Fibroblast of peridontal ligament (primary cell): ENCODE measurements around the gene LRRC75B.
"Not testable (repeated sequence)": the region's sequence is repeated elsewhere in the genome, so short reads cannot be mapped to it uniquely, and the experiment has no call there.

Experiments
- DNase-seq: peaks from one replicate; pipeline ENCODE4 v3.0.0-alpha.2; 2010; ENCODE audit errors: extremely low read depth

LRRC75B gene, protein sequence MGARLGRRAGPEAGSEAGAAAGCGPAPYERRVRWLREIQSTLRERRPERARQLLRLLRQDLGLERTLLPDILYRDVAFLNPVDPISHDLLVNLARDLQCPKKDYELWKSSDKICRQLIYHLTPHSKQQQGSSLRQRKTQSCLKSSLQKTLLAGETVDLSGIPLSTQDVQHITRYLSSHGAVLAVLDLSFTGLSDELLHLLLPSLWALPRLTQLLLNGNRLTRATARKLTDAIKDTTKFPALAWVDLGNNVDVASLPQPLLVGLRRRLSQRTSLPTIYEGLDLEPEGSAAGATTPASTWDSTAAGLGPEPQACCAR

DNA sequence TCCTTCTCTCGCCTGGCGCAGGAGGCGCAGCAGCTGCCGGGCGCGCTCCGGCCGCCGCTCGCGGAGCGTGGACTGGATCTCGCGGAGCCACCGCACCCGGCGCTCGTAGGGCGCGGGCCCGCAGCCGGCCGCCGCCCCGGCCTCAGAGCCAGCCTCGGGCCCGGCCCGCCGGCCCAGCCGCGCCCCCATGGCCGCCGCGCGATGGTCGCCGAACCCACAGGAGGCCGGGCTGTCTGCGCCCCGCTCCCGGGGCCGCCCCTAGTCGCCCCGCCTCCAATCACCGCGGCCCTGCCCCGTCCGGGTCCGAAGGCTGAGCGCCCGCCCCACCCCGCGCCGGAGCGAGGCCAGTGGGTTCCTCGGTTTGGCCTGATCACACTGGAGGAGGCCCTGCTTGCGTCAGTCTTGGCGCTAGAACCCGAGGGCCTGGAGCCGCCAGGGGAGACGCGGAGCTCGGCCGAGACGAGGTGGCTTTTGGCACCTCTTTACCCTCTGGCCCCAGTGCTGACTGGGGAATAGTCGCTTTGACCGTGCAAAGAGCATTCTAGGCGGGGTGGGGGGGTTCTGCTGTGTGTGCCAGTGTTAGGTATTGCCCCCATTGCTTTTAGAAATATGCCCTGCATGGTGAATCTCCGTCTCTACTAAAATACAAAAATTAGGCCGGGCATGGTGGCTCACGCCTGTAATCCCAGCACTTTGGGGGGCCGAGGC is at the start of gene LRRC75B:
Gene LRRC75B (minus strand): TSS at position 223 of the 708 bp plus-strand sequence. CDS start 34 bp downstream, at position 189.
- peak; percentile 84 for DNase-seq

DNA sequence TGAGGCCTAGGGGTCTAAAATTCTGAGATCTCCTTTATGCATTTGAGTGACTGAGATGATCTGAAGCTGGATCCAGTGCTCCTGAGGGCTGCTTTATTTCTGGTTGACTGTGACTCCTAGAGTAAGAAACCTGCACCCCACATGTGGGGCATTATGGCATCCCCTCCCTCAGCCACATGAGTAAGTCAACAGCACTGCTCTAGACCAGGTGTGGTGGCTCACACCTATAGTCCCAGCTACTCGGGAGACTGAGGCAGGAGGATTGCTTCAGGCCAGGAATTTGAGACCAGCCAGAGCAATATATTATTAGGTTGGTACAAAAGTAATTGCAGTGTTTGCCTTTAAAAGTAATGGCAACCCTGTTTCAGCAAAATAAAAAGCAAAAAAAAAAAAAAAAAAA is 49.4 kb upstream of the LRRC75B start:
- DNase-seq: not testable (repeated sequence)

DNA sequence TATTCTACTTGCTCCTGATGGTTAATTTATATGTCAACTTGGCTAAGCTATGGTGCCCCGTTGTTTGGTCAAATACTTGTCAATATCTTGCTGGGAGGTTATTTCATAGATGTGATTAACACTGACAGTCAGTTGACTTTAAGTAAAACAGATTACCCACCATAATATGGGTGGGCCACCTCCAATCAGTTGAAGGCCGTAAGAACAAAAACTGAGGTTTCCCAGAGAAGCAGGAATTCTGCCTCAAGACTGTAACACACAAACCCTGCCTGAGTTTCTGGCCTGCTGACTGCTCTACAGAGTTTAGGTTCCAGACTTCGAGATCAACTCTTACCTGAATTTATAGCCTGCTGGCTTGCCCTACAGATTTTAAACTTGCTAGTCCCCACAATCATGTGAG is 43.6 kb upstream of the LRRC75B start:
- DNase-seq: not testable (repeated sequence)

DNA sequence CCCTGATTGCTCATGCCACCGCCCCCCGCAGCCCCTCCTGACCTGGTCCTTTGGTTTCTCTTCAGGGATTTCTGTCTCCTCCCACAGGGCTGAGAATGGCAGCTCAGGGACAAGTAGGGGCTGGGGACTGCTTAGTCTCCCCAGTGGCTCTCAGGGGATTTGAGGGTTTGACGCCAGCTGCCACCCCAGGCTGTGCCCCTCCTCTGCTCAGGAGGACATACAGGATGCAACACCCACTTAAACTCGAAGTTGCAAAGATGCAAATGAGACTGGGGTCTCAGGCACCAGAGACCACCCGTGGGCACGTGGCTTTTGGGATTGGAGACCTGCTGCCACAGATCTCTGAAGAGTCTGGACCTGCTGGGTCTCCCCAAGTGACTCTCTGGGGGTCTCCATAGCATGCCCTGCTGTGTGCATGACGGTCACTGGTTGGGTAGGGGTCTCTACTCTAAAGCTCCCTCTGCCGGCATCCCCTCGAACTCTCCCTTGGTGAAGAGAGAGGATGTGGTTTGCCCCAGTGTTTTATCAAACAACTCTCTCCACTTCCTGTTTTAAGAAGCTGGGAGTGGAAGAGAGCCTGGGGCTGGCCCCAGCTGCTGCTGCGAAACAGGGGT is 42.0 kb upstream of the LRRC75B start:
- DNase-seq: not testable (repeated sequence)

DNA sequence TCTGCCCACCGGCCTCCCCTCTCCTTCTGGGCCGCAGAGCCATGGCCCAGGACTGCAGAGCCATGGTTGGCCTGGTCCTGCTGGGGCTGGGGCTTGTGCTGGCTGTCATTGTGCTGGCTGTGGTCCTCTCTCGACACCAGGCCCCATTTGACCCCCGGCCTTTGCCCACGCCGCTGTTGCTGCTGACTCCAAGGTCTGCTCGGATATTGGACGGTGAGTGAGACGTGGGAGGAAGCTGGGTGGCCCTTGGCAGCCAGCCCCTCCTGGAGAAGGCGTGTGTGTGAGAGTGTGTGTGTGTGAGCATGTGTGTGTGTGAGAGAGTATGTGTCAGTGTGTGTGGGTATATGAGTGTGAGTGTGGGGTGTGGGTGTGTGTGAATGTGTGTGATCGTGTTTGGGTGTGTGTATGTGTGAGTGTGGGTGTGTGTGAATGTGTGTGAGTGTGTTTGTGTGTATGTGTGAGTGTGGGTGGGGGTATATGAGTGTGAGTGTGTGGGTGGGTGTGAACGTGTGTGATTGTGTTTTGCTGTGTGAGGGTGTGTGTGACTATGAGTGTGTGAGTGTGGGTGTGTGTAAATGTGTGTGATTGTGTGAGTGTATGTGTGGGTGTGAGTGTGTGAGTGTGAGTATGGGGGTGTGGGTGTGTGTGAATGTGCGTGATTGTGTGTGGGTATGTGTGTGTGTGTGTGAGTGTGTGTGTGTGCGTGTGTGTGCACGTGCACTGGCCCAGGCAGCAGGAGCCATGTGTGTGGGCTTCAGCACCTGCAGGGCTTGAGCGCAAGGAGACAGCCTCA is 40.6 kb upstream of the LRRC75B start:
- not testable (repeated sequence) for DNase-seq

DNA sequence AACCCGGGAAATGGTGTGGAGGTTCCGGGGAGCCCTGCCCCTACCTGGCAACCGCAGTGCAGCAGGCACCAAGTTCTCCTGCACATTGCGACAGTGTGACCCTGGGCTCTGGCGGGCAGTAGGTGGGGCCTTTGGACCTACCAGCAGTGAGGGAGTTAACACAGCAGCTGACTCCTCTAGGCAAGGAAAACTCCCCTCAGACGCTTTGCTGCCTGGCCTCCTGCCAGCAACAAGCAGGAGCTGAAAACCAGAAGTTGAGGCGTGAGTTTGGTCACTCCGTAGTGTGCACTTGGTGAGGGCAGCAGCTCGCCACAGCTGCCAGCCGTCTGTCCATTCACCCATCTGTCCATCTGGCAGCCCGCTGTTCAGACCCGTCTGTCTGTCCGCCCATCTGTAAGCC is 39.8 kb upstream of the LRRC75B start:
- DNase-seq: peak; percentile 2

DNA sequence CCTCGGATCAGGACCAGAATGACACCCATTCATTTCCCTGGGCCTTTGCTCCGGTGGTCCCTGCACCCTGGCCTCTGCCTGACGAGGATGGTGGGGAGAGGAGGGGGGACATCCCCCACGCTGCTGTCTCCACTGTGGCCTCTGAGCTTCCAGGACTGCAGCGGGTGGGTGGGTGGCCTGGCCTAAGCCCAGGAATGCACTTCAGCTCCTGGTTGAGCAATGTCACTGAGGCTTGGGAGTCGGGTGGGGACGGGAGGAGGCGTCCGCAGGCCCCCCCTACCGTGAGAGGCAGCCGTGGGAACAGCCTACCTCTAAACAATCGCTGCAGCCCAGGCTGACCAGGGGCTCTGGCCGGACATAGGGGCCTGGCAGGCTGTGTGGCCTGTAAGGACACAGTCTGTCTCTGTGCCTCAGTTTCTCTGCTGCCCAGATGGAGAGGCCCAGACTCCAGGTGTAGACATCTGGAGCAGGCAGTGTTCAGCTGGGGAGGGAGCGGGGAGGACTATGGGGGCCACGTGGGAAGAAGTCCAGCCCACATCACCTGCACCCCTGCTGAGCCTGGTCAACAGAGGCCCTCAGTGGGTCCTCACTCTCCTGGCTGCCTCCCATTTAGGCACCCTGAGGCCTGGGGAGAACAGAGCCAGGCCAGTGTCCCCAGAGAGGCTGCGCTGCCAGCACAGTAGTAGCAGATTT is 38.7 kb upstream of the LRRC75B start:
- not testable (repeated sequence) for DNase-seq

DNA sequence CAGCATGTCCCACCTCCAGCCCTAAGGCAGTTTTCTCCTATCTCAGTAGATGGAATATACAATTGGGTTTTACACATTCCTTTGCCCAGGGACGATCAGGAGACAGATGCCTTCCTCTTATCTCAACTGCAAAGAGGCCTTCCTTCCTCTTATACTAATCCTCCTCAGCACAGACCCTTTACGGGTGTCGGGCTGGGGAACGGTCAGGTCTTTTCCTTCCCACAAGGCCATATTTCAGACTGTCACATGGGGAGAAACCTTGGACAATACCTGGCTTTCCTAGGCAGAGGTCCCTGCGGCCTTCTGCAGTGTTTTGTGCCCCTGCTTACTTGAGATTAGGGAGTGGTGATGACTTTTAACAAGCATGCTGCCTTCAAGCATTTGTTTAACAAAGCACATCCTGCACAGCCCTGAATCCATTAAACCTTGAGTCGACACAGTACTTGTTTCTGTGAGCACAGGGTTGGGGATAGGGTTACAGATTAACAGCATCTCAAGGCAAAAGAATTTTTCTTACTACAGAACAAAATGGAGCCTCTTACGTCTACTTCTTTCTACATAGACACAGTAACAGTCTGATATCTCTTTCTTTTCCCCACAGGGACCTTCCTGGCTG is 38.0 kb upstream of the LRRC75B start:
- peak; percentile 4 for DNase-seq

DNA sequence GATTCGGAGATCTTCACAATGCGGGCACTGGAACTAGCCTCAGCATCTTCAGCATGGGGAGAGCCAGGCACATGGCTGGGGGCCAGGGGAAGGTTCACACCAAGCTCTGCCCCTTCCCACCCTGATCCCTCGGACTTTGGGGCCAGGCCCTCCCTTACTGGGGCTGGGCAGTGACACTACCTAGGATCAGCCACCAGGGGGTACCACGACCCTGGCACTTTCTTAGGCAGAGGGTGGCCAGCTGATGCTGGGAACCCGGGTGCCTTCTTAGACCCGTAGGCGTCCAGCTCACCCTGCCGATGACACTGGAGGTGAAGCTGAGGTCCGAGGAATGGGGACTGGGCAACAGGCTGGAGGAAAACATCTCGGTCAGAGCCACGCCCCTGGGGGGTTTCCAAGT is 36.2 kb upstream of the LRRC75B start:
- not testable (repeated sequence) for DNase-seq

DNA sequence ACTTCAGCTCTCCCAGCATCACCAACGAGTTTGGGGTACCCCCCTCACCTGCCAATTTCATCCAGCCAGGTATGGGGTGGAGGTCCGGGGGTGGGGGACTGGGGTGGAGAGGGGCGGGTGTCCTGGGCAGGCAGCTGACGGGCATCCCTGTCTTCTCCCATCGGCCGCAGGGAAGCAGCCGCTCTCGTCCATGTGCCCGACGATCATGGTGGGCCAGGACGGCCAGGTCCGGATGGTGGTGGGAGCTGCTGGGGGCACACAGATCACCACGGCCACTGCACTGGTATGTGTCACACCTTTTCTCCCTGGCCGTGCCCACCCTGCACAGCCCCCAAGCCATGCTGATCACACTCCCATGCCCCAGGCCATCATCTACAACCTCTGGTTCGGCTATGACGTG is 35.0 kb upstream of the LRRC75B start:
- DNase-seq: not testable (repeated sequence)

DNA sequence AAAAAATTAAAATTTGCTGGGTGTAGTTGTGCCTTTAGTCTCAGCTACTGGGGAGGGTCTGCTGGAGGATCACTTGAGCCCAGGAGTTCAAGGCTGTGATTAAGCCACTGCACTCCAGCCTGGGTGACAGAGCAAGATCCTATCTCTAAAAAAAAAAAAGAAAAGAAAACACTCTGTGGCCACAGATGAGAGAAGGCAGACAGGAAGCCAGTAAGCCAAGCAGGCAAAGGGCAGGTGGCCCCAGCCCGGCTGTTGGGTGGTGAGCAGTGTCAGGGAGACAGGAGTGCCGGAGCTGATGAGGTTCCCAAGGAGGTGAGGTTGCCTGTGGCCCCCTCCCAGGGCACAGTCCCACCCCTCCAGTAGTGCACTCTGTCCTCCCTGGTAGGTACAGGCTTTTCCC is 29.7 kb upstream of the LRRC75B start:
- DNase-seq: not testable (repeated sequence)

DNA sequence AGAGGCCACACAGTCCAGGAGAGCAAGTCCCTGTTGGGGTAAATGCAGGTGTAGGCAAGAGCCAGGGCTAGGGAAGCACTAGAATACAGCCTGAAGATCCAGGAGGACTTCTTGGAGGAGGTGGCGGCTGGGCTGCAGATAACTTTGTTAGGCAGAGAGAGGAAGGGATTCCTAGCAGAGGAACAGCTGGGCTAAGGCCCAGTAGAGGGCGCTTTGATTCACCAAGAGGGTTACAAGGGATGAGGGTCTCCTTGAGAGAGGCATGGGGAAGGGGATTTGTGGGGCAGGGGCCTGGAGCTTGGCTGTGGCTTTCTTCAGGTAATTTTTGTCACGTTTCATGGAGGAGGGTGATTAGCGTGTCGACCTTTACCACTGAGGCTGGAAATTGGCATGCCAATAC is 28.4 kb upstream of the LRRC75B start:
- DNase-seq: not testable (repeated sequence)

DNA sequence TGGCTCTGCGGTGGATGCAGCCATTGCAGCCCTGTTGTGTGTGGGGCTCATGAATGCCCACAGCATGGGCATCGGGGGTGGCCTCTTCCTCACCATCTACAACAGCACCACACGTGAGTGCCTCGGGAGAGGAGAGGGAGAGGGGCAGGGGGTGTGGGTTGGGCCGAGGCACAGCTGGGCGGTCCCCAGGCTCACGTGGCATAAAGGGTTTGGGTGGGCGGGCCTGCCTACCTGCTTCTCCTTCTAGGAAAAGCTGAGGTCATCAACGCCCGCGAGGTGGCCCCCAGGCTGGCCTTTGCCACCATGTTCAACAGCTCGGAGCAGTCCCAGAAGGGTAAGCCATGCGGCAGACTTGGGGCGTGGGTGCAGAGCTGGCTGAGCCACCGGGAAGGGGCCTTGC is 21.9 kb upstream of the LRRC75B start:
- DNase-seq: not testable (repeated sequence)

DNA sequence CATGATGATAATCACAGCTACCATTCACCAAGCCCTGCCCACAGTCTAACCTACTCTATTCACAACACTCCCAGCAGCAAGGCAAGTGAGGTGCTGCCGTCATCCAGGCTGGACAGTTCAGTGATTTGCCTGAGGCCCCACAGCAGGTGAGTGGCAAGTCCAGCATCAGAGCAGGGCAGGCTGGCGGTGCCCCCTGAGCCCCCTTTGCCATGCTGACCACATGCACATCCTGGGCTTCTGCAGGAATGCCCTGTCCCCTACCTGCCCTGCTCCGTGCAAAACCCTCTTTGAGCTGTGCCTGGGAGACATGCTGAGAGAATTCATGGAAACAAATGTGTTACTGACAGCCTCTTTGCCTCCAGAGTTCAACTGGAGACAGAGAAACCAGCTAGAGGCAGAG is 17.0 kb upstream of the LRRC75B start:
- not testable (repeated sequence) for DNase-seq

DNA sequence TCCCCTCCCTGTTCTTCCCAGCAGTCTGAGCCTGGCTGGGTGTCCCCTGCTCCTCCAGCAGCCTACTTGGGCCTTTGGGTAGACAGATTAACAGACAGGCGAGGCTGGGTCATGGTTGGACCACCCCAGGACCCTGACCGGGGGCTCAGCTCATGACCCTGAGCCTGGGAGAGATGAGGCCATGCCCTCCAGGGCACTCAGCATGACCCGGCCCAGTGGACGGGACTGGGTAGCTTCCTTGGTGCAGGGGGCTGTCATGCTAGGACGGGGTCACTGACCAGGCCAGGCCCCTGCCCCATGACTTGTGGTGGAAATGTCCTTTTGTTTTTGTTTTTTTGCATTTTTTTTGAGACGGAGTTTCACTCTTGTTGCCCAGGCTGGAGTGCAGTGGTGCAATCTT is 15.5 kb upstream of the LRRC75B start:
- not testable (repeated sequence) for DNase-seq

DNA sequence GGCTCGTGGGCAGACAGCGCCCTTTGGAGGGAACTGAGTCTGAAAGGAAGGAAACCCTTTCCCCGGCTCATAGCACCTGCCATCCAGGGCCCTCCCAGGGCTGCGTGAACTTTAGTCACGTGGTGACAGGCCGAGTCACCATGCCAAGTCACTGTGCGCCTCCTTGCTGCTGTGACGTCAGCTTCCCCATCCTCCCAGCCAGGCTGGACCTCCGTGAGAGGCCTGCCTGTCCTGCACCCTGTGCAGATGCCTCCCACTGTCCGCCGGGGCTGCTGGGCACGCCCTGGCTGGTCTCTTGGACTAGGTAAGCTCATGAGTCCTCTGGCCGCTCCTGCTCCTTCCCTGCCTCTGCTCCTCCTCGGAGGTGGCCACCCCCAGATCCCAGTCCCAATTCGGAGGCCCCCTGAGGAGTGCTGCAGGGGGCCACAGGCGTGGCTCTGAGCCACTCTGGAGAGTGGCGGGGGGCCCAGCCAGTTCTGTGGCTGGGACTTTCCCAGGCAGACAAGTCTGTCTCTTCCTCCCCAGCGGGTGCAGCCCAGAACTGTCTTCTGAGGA is 14.6 kb upstream of the LRRC75B start:
- not testable (repeated sequence) for DNase-seq

DNA sequence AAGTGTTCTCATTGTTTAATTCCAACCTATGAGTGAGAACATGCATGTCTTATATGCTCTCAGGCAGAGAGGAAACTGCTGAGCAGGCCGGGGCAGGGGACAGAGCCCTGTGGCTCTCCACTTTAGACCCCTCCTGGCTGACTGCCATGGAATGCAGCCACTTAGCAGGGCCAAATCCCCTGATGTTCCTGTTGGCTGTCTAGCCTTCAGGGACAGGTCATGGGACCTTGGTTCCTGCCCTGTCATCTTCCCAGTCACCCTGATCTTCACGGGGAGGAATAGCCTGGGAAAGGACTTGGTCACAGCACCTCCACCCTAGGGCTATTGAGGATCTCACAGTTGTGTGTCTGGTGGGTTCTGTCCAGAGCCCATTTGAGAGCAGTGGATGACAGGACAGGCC is 13.5 kb upstream of the LRRC75B start:
- not testable (repeated sequence) for DNase-seq

DNA sequence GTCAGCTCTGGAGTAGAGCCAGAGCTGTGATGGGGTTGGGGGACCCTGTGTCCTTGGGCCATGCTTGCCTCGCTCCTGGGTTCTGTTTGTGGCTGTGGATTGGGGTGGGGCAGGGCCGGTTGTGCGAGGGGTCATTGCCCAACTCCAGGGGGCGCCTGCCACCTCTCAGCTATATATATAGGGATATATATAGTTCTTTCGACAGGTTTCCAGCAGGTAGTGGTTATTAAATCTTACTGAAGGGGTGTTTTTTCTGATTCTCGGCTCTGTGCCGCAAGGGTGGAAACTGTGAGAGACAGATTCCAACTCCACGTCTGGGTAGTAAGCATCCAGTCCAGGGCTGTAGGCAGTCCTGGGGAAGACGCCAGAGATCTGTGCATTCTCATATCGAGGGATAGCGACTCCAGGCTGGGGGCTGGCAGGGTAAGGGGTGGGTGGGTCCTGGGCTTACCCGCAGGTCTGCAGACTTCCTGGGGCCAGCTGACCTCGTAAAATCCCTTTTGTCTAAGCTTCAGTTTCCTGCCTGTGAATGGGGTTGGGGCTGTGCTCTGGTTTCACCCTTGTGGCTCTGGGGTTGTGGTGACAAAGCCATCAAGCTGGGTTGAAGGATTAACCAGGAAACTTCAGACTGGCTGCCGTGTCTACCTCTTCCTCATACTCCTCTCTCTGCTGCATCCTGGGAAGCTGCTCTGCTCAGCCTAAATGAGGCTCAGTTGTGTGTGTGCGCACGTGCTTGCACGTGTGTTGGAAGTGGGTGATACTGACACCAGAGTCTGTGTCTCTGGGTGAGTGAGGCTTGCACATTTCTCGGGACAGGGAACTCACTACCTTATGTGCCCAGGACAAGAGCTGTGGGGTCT is 11.1 kb upstream of the LRRC75B start:
- DNase-seq: not testable (repeated sequence)
